ENCODE measurements around the gene NUMBL.
"Not testable (repeated sequence)": the region's sequence is repeated elsewhere in the genome, so short reads cannot be mapped to it uniquely, and the experiment has no call there.

Gene NUMBL

DNA sequence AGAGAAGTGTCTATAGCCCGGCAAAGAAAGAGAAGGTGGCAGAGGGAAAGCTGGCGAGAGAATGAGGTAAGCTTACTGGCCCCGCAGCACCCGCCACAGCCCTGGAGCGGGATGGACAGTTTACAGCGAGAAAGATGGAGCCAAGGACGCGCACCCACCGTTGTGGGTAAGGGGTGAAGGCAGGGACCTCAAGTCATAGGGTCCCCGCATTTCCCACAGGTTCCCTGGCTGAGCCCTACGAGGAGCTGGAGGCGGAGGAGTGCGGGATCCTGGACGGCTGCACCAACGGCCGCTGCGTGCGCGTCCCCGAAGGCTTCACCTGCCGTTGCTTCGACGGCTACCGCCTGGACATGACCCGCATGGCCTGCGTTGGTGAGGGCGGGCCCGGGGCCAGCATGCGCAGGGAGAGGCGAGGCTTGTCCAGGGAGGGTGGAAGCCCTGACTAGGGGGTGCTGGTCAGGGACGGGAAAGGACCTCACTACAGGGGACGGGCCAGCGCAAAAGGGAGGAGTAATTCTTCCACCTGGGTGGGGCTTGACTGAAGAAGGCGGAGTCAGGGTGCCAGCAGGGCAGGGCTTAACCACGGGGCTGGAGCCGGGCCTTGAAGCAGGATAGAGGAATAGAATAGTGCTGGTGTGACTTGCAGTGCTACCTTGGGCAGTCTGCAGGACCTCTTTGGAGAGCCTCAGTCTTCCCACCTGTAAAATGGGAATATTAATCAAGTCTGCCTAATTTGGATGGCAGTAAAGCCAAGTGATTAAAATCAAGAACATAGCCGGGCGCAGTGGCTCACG lies 62.8 kb downstream of the NUMBL start:
- DNase-seq (ENCODE audit: insufficient read length, low spot score) (no peak), FAIRE-seq (no peak)
- no peak for TF ChIP-seq POLR2AphosphoS5 (IDR thresholded peaks at IDR 0.05; ENCODE audit: low read depth, low read length)
- TF ChIP-seq SPI1 (IDR thresholded peaks at IDR 0.05; ENCODE audit: low read depth, low read length): no peak
- no peak for TF ChIP-seq PAX5 (IDR thresholded peaks at IDR 0.05; ENCODE audit: insufficient read depth, low read length, severe bottlenecking)
- no peak for TF ChIP-seq POU2F2 (IDR thresholded peaks at IDR 0.05; ENCODE audit: low read depth, low read length)
- TF ChIP-seq POLR2A (IDR thresholded peaks at IDR 0.05; ENCODE audit: low read depth, low read length): no peak
- TF ChIP-seq TAF1 (IDR thresholded peaks at IDR 0.05; ENCODE audit: low read depth, low read length): no peak

DNA sequence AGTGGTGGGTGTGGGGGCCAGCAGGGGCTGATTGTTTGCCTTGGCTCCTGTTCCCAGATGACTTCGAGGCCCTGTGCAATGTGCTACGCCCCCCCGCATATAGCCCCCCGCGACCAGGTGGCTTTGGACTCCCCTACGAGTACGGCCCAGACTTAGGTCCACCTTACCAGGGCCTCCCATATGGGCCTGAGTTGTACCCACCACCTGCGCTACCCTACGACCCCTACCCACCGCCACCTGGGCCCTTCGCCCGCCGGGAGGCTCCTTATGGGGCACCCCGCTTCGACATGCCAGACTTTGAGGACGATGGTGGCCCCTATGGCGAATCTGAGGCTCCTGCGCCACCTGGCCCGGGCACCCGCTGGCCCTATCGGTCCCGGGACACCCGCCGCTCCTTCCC lies 63.5 kb downstream of the NUMBL start:
- FAIRE-seq (no peak), DNase-seq (ENCODE audit: insufficient read length, low spot score) (no peak)
- TF ChIP-seq TAF1 (IDR thresholded peaks at IDR 0.05; ENCODE audit: low read depth, low read length) (no peak), SPI1 (IDR thresholded peaks at IDR 0.05; ENCODE audit: low read depth, low read length) (no peak), PAX5 (IDR thresholded peaks at IDR 0.05; ENCODE audit: insufficient read depth, low read length, severe bottlenecking) (no peak), POU2F2 (IDR thresholded peaks at IDR 0.05; ENCODE audit: low read depth, low read length) (no peak), POLR2AphosphoS5 (IDR thresholded peaks at IDR 0.05; ENCODE audit: low read depth, low read length) (no peak), POLR2A (IDR thresholded peaks at IDR 0.05; ENCODE audit: low read depth, low read length) (no peak)

DNA sequence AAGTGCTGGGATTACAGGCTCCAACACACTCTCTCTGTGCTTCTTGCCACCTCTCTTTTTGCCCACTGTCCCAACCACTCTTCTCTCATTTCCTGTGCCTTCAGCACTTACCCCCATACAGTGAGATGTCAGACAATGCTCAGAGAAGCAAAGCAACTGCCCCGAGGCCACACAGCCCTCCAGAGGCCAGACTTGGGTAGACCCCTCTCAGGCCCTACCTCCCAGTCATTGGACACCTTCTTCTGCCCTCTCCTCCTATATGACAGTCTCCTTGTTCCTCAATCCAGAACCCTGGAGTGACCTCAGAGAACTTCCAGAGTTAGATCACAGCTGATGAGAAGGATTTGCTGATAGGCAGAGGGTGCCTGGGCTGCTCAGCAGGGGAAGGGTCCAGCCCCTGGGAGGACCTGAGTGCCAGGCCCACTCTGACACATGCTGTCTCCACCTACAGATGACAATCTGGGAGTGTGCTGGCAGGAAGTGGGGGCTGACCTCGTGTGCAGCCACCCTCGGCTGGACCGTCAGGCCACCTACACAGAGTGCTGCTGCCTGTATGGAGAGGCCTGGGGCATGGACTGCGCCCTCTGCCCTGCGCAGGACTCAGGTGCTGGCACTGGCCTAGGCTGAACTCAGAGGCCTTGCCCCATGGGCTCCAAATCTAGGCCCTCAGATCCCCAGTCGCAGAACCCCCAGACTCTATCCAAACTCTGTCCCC lies 64.9 kb downstream of the NUMBL start:
- TF ChIP-seq POLR2A (IDR thresholded peaks at IDR 0.05; ENCODE audit: low read depth, low read length) (no peak), SPI1 (IDR thresholded peaks at IDR 0.05; ENCODE audit: low read depth, low read length) (no peak), TAF1 (IDR thresholded peaks at IDR 0.05; ENCODE audit: low read depth, low read length) (no peak), POLR2AphosphoS5 (IDR thresholded peaks at IDR 0.05; ENCODE audit: low read depth, low read length) (no peak), POU2F2 (IDR thresholded peaks at IDR 0.05; ENCODE audit: low read depth, low read length) (no peak), PAX5 (IDR thresholded peaks at IDR 0.05; ENCODE audit: insufficient read depth, low read length, severe bottlenecking) (no peak)
- peak; percentile 5 for FAIRE-seq

DNA sequence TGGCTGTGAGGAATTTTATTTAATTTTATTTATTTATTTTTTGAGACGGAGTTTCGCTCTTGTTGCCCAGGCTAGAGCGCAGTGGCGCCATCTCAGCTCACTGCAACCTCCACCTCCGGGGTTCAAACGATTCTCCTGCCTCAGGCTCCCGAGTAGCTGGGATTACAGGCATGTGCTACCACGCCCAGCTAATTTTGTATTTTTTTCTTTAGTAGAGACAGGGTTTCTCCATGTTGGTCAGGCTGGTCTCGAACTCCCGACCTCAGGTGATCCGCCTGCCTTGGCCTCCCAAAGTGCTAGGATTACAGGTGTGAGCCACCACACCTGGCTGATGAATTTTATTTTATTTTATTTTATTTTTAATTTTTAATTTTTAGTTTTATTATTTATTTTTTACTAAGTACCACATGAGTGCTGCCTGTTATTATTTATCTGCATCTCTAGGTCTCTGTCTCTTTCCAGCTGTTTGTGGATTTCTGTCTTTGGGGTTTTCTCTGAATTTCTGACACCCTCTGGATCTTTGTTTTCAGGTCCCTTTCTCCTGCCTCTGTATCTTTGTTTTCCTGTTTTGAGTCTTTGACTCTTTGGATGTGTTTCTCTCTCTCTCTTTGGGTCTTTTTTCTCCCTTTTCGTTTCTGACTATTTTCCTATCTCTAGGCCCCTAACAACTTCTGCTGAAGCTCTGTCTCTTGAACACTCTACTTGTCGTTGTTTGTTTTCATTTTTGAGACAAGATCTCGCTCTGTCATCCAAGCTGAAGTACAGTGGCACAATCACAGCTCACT lies 65.9 kb downstream of the NUMBL start:
- not testable (repeated sequence) for DNase-seq (ENCODE audit: insufficient read length, low spot score); FAIRE-seq

More for the DNA sequence above, 64.9 kb downstream of the NUMBL start:
- no peak for DNase-seq (ENCODE audit: insufficient read length, low spot score)

DNA sequence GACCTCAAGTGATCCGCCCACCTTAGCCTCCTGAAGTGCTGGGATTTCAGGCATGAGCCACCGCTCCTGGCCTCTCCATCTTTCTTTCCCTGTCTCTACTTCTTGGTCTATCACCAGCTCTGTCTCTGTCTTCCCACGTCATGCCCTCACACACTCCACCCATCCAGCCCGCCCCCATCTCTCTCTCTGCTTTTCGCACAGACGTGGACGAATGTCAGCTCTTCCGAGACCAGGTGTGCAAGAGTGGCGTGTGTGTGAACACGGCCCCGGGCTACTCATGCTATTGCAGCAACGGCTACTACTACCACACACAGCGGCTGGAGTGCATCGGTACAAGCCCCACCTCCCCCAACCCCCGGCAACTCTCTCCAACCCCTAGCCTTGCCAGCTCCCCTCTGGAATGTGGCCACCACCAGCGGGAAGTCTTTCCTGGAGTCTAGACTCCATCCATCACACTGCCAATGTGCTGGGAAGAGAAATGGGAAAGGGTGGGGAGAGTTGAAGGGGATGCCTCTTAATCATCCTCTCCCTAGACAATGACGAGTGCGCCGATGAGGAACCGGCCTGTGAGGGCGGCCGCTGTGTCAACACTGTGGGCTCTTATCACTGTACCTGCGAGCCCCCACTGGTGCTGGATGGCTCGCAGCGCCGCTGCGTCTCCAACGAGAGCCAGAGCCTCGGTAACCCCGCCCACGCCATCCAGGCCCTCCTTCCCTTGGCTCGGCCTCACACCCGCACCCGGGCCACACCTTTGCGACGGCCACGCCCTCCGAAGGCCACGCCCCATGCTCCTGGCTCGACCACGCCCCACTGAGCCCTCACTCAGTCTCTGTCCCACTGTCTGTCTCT lies 66.8 kb downstream of the NUMBL start:
- FAIRE-seq: no peak
- no peak for DNase-seq (ENCODE audit: insufficient read length, low spot score)
- TF ChIP-seq POLR2A (IDR thresholded peaks at IDR 0.05; ENCODE audit: low read depth, low read length) (no peak), PAX5 (IDR thresholded peaks at IDR 0.05; ENCODE audit: insufficient read depth, low read length, severe bottlenecking) (no peak), POU2F2 (IDR thresholded peaks at IDR 0.05; ENCODE audit: low read depth, low read length) (no peak), TAF1 (IDR thresholded peaks at IDR 0.05; ENCODE audit: low read depth, low read length) (no peak), SPI1 (IDR thresholded peaks at IDR 0.05; ENCODE audit: low read depth, low read length) (no peak), POLR2AphosphoS5 (IDR thresholded peaks at IDR 0.05; ENCODE audit: low read depth, low read length) (no peak)

DNA sequence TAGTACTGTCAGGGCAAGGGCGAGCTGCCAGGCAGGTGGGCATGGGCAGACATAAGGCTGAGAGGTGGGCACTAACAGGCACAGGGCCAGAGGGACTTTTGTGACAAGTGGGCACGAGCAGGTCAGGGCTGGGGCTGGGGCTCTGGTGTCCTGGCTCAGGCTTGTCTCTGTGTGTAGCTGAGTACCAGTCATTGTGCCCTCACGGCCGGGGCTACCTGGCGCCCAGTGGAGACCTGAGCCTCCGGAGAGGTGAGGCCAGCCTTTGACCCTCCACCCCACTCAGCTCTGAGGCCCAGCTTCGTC lies 67.7 kb downstream of the NUMBL start:
- TF ChIP-seq POLR2A (IDR thresholded peaks at IDR 0.05; ENCODE audit: low read depth, low read length) (no peak), SPI1 (IDR thresholded peaks at IDR 0.05; ENCODE audit: low read depth, low read length) (no peak), PAX5 (IDR thresholded peaks at IDR 0.05; ENCODE audit: insufficient read depth, low read length, severe bottlenecking) (no peak), POLR2AphosphoS5 (IDR thresholded peaks at IDR 0.05; ENCODE audit: low read depth, low read length) (no peak), TAF1 (IDR thresholded peaks at IDR 0.05; ENCODE audit: low read depth, low read length) (no peak), POU2F2 (IDR thresholded peaks at IDR 0.05; ENCODE audit: low read depth, low read length) (no peak)
- no peak for DNase-seq (ENCODE audit: insufficient read length, low spot score)
- no peak for FAIRE-seq

DNA sequence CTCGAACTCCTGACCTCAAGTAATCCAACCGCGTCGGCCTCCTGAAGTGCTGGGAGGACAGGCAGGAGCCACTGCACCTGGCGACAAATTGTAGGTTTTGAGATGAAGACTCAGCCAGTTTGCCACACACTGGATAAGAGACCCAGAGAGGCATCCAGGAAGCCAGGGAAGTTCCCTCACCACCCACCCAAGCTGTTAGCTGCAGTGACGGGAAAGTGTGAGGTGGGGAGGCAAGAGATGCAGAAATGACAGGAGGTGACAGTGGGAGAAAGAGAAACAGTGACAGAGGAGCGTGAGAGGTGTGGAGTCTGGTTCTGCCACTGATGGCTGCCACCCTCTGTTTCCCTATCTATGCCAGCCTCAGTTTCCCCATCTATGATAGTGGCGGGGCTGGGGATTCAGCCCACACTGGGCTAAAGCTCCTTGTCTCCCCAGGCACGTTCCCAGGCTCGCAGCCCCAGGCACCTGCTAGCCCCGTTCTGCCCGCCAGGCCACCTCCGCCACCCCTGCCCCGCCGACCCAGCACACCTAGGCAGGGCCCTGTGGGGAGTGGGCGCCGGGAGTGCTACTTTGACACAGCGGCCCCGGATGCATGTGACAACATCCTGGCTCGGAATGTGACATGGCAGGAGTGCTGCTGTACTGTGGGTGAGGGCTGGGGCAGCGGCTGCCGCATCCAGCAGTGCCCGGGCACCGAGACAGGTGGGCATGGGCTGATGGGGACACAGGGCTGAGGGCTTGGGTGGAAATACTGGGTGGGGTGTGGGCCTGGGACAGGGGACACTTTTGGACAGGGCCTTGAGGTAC lies 68.3 kb downstream of the NUMBL start:
- TF ChIP-seq PAX5 (IDR thresholded peaks at IDR 0.05; ENCODE audit: insufficient read depth, low read length, severe bottlenecking) (no peak), TAF1 (IDR thresholded peaks at IDR 0.05; ENCODE audit: low read depth, low read length) (no peak), POU2F2 (IDR thresholded peaks at IDR 0.05; ENCODE audit: low read depth, low read length) (no peak), POLR2AphosphoS5 (IDR thresholded peaks at IDR 0.05; ENCODE audit: low read depth, low read length) (no peak), SPI1 (IDR thresholded peaks at IDR 0.05; ENCODE audit: low read depth, low read length) (no peak), POLR2A (IDR thresholded peaks at IDR 0.05; ENCODE audit: low read depth, low read length) (no peak)
- FAIRE-seq (no peak), DNase-seq (ENCODE audit: insufficient read length, low spot score) (no peak)

DNA sequence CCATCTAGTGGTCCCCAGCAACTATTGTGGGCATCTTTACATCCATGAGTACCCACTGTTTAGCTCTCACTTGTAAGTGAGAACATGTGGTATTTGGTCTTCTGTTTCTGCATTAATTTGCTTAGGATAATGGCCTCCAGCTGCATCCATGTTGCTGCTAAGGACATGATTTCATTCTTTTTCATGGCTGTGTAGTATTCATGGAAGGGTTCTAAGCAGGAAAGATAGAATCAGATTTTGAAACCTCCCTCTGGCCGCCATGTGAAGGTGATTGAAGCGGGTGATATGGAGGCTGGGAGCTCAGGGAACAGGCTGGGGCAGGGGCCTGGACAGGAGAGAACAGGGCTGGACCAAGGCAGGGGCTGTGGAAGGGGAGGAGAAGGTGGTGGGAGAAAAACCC lies 69.2 kb downstream of the NUMBL start:
- no peak for FAIRE-seq
- no peak for TF ChIP-seq POU2F2 (IDR thresholded peaks at IDR 0.05; ENCODE audit: low read depth, low read length)
- TF ChIP-seq POLR2A (IDR thresholded peaks at IDR 0.05; ENCODE audit: low read depth, low read length): no peak
- no peak for TF ChIP-seq PAX5 (IDR thresholded peaks at IDR 0.05; ENCODE audit: insufficient read depth, low read length, severe bottlenecking)
- TF ChIP-seq SPI1 (IDR thresholded peaks at IDR 0.05; ENCODE audit: low read depth, low read length): no peak
- no peak for TF ChIP-seq TAF1 (IDR thresholded peaks at IDR 0.05; ENCODE audit: low read depth, low read length)
- TF ChIP-seq POLR2AphosphoS5 (IDR thresholded peaks at IDR 0.05; ENCODE audit: low read depth, low read length): no peak
- DNase-seq (ENCODE audit: insufficient read length, low spot score): no peak

All from GM12891 (cell line).